Fibroblast of mammary gland (primary cell): Measurements from ENCODE around the gene KRT16.
"Not testable (repeated sequence)": the region's sequence is repeated elsewhere in the genome, so short reads cannot be mapped to it uniquely, and the experiment has no call there.

ENCODE experiments used
- DNase-seq: peaks from one replicate; pipeline ENCODE4 v3.0.0-alpha.2; 2010; ENCODE audit warnings: low read depth
- H3K4me3 ChIP-seq: 2 replicates; pipeline ENCODE4 v1.5.1; 2011; ENCODE audit warnings: low read depth, mild to moderate bottlenecking, low read length, moderate library complexity; ENCODE audit not compliant: control insufficient read depth
- TF ChIP-seq, protein P1 (sequence below): conservative IDR thresholded peaks from 2 replicates; pipeline ENCODE4 v1.5.1; 2011; ENCODE audit warnings: low read depth, low read length, inconsistent platforms; ENCODE audit not compliant: control insufficient read depth, insufficient read depth

KRT16 gene

DNA sequence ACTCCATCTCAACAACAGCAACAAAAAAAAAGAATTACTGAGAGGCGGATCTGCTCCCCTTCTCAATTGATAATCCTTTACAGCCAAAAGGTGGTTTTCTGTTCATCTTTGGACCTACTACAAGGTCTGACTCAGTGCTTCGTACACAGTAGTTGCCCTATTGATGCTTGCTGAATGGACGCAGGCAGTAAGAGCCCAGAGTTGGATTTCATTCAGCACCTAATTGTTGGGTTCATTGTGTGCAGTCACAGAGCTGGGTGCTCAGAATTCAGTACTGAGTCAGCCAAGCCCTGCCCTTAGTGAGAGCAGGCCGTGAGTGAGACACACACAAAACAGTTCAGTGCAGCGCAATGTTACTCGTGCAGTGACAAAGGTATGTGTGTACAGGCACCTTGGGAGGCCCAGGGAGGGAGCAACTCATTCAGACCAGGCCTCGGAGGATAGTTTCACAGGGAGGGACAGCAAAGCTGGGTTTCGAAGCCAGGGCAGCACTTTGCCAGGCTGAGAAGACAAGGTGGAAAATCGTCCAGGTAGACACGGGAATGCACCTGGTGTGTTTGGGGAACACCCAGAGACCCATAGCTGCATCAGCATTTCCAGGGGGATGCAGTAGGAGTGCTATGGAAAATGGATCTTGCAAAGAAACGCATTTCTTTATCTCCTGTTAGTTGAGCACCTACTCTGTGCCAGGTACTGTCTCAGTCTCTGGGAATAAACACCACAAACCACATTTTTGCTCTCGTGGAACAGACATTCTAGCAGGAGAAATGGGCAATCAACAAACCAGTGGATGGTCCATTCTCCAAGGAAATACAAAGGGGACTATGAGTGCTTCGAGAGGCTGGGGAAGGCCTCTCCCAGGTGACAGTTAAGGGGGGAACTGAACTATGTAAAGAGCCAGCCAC, 29.9 kb upstream of the KRT16 start:
- no peak for DNase-seq
- TF ChIP-seq, protein P1, sequence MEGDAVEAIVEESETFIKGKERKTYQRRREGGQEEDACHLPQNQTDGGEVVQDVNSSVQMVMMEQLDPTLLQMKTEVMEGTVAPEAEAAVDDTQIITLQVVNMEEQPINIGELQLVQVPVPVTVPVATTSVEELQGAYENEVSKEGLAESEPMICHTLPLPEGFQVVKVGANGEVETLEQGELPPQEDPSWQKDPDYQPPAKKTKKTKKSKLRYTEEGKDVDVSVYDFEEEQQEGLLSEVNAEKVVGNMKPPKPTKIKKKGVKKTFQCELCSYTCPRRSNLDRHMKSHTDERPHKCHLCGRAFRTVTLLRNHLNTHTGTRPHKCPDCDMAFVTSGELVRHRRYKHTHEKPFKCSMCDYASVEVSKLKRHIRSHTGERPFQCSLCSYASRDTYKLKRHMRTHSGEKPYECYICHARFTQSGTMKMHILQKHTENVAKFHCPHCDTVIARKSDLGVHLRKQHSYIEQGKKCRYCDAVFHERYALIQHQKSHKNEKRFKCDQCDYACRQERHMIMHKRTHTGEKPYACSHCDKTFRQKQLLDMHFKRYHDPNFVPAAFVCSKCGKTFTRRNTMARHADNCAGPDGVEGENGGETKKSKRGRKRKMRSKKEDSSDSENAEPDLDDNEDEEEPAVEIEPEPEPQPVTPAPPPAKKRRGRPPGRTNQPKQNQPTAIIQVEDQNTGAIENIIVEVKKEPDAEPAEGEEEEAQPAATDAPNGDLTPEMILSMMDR = no peak
- H3K4me3 ChIP-seq = no peak overlapping the region

DNA sequence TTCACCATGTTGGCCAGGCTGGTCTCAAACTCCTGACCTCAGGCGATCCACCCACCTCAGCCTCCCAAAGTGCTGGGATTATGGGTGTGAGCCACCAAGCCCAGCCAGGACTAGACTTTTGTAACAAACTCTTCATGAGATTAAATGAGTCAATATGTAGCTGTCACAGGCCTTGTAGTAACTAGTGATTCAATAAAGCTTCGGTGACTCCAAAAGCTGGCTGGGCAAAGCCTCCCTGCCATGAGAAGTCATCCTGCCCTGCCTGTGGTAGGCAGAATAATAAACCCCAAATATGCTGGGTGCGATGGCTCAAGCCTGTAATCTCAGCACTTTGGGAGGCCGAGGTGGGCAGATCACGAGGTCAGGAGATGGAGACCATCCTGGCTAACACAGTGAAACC, 28.0 kb upstream of the KRT16 start:
- DNase-seq, H3K4me3 ChIP-seq: not testable (repeated sequence)

DNA sequence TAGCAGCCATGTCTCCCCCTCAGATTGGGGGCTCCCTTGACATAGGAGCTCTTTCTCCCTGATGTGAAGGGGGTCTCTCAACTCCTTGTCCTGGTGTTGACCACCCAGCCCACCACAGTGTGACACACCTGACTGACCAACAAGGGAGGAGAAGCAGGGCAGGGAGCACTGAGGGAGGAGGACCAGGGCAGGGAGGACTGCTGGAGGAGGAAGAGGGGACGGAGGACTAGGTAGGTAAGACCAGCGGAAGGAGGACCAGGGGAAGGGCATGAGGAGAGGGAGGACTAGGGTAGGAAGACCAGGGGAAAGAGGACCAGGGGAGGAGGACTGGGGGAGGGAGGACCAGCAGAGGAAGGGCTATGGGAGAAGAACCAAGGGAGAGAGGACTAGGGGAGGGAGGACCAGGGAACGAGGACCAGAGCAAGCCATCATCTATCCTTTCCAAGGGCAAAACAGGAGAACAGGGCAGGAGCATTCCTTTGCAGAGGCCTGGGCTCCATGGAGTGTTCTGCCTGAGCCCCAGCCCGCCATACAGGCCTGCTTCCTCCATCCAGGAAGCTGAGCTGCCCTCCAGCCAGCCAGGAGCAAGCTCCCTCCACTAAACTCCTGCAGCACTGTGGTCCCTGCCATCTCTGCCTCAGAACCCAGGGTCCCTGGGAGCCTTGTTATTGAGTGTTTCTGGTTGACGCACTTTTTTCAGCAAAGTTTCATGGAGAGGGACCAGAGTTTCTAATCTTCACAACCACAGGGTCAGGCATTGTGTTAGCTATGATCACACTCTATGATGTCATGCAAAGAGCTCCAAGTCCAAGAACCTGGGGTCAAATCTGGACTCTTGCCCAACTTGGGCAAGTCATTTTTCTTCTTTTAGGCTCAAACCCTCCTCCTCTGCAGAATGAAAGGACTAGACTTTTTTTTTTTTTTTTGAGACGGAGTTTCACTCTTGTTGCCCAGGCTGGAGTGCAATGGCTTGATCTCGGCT, 27.2 kb upstream of the KRT16 start:
- DNase-seq = no peak
- TF ChIP-seq, protein P1 = no peak
- no peak overlapping the region for H3K4me3 ChIP-seq

DNA sequence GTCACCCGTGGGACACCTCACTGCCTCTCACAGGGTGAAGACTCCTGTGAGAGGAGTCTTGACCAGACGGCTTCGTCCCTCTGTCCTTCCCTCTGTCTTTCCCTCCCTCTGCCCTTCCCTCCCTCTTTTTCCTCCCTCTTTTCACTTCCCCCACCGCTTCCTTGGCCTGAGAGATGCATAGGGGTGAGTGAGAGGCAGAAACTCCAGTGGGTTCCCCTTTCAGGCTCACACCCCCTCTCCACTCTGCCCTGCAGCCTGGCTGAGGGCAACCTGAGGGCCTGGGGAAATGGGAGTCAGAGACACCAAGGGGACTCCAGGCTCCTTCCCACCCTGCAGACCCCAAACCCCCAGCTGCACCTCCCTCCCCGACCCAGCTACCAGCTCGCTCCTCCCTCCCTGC, 26.4 kb upstream of the KRT16 start:
- TF ChIP-seq, protein P1 = no peak
- no peak overlapping the region for H3K4me3 ChIP-seq
- no peak for DNase-seq

DNA sequence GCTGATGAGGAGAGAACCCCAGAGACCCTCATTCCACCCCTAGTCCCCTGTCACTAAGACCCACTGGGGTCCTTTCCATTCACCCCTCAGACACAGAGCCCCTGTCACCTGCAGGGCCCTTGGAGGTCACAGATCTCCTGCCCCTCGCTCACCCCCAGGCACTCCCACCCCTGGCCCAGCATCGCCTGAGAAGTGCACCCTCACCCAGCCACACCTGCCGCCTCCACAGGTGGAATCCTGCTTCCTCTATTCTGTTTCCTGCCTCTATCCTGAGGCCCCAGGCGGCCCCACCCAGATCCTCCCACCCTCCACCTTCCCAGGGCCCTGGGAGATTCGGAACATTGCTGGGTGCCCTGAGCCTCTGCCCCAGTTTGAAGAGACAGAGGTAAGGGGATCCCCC, 25.6 kb upstream of the KRT16 start:
- TF ChIP-seq, protein P1 = no peak
- DNase-seq = no peak
- H3K4me3 ChIP-seq = no peak overlapping the region

DNA sequence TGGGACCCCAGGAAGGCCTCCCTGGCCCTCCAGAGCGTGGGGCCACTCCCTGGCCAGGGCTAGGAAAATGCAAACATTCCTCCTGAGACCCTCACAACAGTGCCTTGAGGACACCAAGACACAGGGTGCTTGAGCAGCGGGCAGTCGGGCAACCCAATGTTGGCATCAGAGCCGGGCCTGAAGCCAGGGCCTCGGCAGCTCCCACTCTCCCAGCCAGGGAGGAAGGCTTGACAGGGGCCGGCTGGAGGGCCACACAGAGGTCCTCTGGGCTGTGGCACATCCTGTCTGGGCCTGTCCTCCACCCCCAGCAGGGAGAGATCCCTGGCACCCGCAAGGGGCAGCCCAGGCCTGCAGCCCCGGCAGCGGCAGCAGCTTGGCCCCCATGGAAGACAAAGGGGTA, 24.1 kb upstream of the KRT16 start:
- H3K4me3 ChIP-seq = no peak overlapping the region
- no peak for DNase-seq
- TF ChIP-seq, protein P1 = no peak
